Mucosa of stomach (tissue), 1 donor: ENCODE results near the gene CCNK.
A peak's percentile ranks its signal among the peaks of the same experiment; 100 is the strongest.

Experiments
- H3K27me3 ChIP-seq: one replicate; pipeline ENCODE4 v1.7.0; 2013; ENCODE audit warnings: mild to moderate bottlenecking, low read length; ENCODE audit not compliant: control insufficient read depth, insufficient read depth
- H3K36me3 ChIP-seq: one replicate; pipeline ENCODE4 v1.7.0; 2013; ENCODE audit warnings: low read length; ENCODE audit not compliant: control insufficient read depth, insufficient read depth
- H3K4me1 ChIP-seq: one replicate; pipeline ENCODE4 v1.7.0; 2013; ENCODE audit warnings: mild to moderate bottlenecking, low read length; ENCODE audit not compliant: control insufficient read depth, insufficient read depth
- H3K4me3 ChIP-seq: one replicate; pipeline ENCODE4 v1.7.0; 2013; ENCODE audit warnings: low read length
- H3K9ac ChIP-seq: one replicate; pipeline ENCODE4 v1.7.0; 2013; ENCODE audit warnings: mild to moderate bottlenecking, low read length, moderate library complexity
- H3K9me3 ChIP-seq: one replicate; pipeline ENCODE4 v1.7.0; 2013; ENCODE audit warnings: mild to moderate bottlenecking, low read length, moderate library complexity; ENCODE audit not compliant: control insufficient read depth
- donor health status: Pancreatic carcinoma.

CCNK gene

DNA sequence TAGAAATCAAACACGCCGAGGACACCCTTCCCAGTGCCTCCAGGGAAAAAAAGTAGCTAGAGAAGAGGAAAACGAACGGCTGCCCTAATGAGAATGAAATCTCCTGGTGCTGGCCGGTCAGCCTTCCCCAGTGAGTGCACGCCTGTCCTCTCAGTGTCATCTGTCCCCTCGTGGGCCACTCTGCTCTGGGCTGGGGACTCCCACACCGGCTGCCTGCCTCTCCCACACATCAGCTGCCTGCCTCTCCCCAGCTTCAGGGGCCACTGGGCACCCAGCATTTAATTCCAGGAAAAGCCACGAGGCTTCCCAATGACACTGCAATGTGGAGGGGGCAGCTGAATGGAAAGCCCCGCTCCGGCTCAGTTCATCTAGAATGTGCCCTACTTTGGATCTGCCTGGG lies 63.8 kb downstream of the CCNK start:
- Histone ChIP-seq H3K9ac (no peak overlapping the region), H3K4me1 (peaks cover 19% of the 10 kb centered on the region), H3K36me3 (no peaks in the 10 kb centered on the region), H3K27me3 (no peaks in the 10 kb centered on the region), H3K4me3 (no peak overlapping the region), H3K9me3 (no peaks in the 10 kb centered on the region)

GRCh38 chr14:99545586-99545985 lies 64.4 kb downstream of the CCNK start:
- H3K4me1 ChIP-seq = peaks cover 24% of the 10 kb centered on the region
- H3K9ac ChIP-seq = no peak overlapping the region
- no peak overlapping the region for H3K4me3 ChIP-seq
- H3K27me3 ChIP-seq = no peaks in the 10 kb centered on the region
- no peaks in the 10 kb centered on the region for H3K9me3 ChIP-seq
- no peaks in the 10 kb centered on the region for H3K36me3 ChIP-seq

GRCh38 chr14:99546234-99546879 lies 65.1 kb downstream of the CCNK start:
- peaks cover 30% of the 10 kb centered on the region for H3K4me1 ChIP-seq
- H3K4me3 ChIP-seq = no peak overlapping the region
- H3K9ac ChIP-seq = no peak overlapping the region
- no peaks in the 10 kb centered on the region for H3K27me3 ChIP-seq
- H3K9me3 ChIP-seq = no peaks in the 10 kb centered on the region
- H3K36me3 ChIP-seq = no peaks in the 10 kb centered on the region

GRCh38 chr14:99548255-99548654 lies 67.0 kb downstream of the CCNK start:
- H3K4me3 ChIP-seq = no peak overlapping the region
- no peaks in the 10 kb centered on the region for H3K36me3 ChIP-seq
- no peak overlapping the region for H3K9ac ChIP-seq
- H3K9me3 ChIP-seq = no peaks in the 10 kb centered on the region
- peaks cover 34% of the 10 kb centered on the region for H3K4me1 ChIP-seq
- no peaks in the 10 kb centered on the region for H3K27me3 ChIP-seq

DNA sequence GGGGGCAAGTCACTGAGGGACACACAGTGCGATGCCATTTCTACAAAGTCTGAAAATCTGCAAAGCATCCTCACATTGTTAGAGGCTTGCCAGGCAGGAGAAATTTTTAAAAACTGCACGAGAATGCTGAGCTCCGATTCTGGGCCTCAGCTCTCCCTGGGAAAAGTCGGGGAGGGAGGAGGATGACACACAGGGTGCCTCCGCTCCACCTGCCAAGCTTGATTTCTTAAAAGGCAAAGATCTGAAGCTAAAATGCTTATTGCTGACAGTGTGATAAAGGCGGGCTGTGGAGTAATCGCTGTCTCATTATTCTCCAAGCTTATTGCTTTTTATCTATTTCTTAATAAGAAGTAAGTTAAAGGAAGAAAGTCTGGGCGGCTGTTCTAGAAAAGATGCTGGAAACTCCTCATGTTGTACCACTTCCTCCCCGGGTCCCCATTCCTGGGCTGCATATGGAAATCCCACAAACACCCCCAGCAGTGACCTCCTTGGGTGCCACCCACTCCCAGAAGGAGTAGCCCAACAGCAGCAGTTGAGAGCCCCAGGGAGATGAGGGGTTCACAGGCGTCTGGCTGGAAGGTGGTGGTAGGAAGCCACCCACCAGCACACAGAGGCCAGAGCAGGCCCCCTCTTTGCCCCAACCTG lies 67.8 kb downstream of the CCNK start:
- Histone ChIP-seq H3K36me3 (no peaks in the 10 kb centered on the region), H3K9me3 (no peaks in the 10 kb centered on the region), H3K9ac (no peak overlapping the region), H3K27me3 (no peaks in the 10 kb centered on the region), H3K4me3 (no peak overlapping the region), H3K4me1 (peaks cover 42% of the 10 kb centered on the region)

- H3K4me3 ChIP-seq = no peak overlapping the region
- no peak overlapping the region for H3K9ac ChIP-seq
- H3K9me3 ChIP-seq = no peaks in the 10 kb centered on the region
- H3K27me3 ChIP-seq = no peaks in the 10 kb centered on the region
- H3K36me3 ChIP-seq = no peaks in the 10 kb centered on the region
- peaks cover 49% of the 10 kb centered on the region for H3K4me1 ChIP-seq
Observed at GRCh38 chr14:99549684-99550083, 68.5 kb downstream of the CCNK start.

- Histone ChIP-seq H3K4me1 (peaks cover 57% of the 10 kb centered on the region), H3K36me3 (no peaks in the 10 kb centered on the region), H3K27me3 (no peaks in the 10 kb centered on the region), H3K9me3 (no peaks in the 10 kb centered on the region), H3K4me3 (no peak overlapping the region), H3K9ac (no peak overlapping the region)
Observed at GRCh38 chr14:99550387-99550992, 69.3 kb downstream of the CCNK start.

DNA sequence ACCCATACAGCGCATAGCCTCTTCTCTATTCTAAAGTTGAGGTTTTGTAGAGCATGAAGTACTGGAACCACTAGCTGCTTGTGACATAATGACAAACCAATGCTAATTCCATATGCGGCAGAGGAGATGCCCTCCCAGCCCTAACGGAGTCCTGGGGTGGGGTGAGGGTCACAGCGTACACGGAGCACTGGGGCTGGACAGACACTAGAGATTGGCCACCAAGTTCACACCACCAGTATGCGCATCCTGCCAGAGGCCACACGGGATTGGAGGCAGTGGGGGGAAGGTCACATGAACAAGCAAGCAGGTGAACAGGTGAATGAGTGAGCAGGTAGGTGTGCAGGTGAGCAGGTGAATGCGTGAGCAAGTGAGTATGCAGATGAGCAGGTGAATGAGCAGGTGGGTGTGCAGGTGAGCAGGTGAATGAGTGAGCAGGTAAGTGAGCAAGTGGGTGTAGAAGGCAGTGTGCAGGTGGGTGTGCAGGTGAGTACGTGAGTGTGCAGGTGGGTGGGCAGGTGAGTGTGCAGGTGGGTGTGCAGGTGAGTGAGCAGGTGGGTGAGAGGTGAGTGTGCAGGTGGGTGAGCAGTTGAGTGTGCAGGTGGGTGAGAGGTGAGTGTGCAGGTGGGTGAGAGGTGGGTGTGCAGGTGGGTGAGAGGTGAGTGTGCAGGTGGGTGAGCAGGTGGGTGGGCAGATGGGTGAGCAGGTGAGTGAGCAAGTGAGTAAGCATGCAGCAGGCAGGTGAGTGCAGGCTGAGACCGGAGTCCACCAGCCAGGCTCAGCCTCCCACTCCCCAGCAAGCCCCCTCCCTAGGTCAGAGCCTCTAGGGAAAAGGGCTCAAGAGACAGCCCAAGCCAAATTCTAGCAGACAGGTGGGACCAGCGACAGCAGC lies 70.1 kb downstream of the CCNK start:
- Histone ChIP-seq H3K27me3 (no peaks in the 10 kb centered on the region), H3K4me3 (no peak overlapping the region), H3K36me3 (no peaks in the 10 kb centered on the region), H3K9me3 (no peaks in the 10 kb centered on the region), H3K4me1 (peaks cover 65% of the 10 kb centered on the region), H3K9ac (peak overlapping the region; percentile 74)

DNA sequence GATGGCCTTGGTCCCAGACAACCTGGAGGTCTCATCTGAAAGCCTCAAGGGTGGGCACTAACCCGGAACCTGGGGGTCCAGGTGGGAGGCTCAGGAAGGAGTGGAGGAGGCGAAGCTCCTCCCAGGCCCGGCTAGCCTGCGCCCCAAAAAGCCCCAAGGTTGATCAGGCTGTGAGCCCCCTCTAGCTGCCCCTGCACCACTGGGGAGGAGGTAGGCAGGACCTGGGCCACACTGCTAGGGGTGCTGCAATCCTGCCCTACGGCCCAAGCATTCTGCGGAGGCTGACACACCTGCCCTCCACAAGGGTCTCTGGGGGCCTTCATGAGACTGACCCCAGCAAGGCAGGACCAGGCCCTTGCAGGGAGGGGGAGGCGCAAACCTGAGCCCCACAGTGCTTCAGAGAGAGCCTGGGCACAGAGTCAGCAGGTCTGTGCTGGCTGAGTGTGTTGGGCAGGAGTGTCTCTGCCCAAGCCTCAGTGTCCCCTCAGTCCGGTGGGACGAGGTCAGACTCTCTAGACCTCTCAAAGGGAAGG lies 70.9 kb downstream of the CCNK start:
- H3K9me3 ChIP-seq = no peaks in the 10 kb centered on the region
- H3K9ac ChIP-seq = peak overlapping the region; percentile 74
- H3K27me3 ChIP-seq = no peaks in the 10 kb centered on the region
- H3K4me3 ChIP-seq = no peak overlapping the region
- no peaks in the 10 kb centered on the region for H3K36me3 ChIP-seq
- H3K4me1 ChIP-seq = peaks cover 69% of the 10 kb centered on the region

GRCh38 chr14:99552572-99553216 lies 71.5 kb downstream of the CCNK start:
- H3K9ac ChIP-seq = peak overlapping the region; percentile 74
- no peaks in the 10 kb centered on the region for H3K36me3 ChIP-seq
- H3K9me3 ChIP-seq = no peaks in the 10 kb centered on the region
- peaks cover 69% of the 10 kb centered on the region for H3K4me1 ChIP-seq
- no peak overlapping the region for H3K4me3 ChIP-seq
- H3K27me3 ChIP-seq = no peaks in the 10 kb centered on the region

DNA sequence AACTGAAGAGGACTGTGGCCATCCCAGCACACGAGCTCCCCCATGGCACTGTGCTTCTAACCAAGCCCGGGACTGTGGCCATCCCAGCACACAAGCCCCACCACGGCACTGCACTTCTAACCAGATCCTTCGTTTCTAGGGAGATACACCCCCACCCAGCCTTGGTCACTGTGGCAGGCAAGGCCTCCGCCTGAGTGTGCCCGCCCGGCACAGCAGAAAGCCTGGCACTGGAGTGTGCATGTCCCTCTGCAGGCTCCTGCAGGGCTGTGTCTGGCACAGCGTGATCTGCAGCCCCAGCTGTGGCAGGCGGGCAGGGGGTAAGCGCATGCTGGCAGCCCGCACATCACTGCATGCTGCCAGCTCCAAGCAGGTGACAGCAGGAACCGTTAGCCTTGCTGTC lies 73.0 kb downstream of the CCNK start:
- no peaks in the 10 kb centered on the region for H3K27me3 ChIP-seq
- no peaks in the 10 kb centered on the region for H3K36me3 ChIP-seq
- H3K9ac ChIP-seq = peak overlapping the region; percentile 61
- H3K4me1 ChIP-seq = peaks cover 80% of the 10 kb centered on the region
- no peaks in the 10 kb centered on the region for H3K9me3 ChIP-seq
- H3K4me3 ChIP-seq = no peak overlapping the region
